Activated CD8-positive, alpha-beta T cell treated with anti-CD3 and anti-CD28 coated beads for 36 hours (primary cell): ENCODE measurements around the gene FSTL4. TPM values are rescaled to one million over a fixed set of nuclear protein-coding genes. Genes with fewer than 3 reads are reported as not detected.

Source experiments
- ATAC-seq: fragments of 200-7000 bp; cut with Tn5 transposase; one replicate; pipeline ENCODE4 v1.10.0; 2021; ENCODE audit warnings: mild to moderate bottlenecking, moderate library complexity
- CTCF ChIA-PET: fragments of 350-600 bp; sonication (Branson Sonifier 250); formaldehyde crosslinking; loops from one replicate; lab custom pipeline; 2021; ENCODE audit warnings: antibody characterized with exemption; lab: Charles Lee
- POLR2A ChIA-PET: fragments of 350-600 bp; sonication (Branson Sonifier 250); formaldehyde crosslinking; loops from one replicate; lab custom pipeline; 2021; ENCODE audit warnings: antibody characterized with exemption; lab: Charles Lee
- DNase-seq: peaks from one replicate; pipeline ENCODE4 v3.0.0-alpha.2; 2020
- H3K27ac Mint-ChIP-seq: one replicate; pipeline ENCODE4 v1.8.0; 2021; ENCODE audit warnings: mild to moderate bottlenecking, mixed read lengths
- H3K27me3 Mint-ChIP-seq: one replicate; pipeline ENCODE4 v1.8.0; 2021; ENCODE audit warnings: mixed read lengths
- H3K36me3 Mint-ChIP-seq: one replicate; pipeline ENCODE4 v1.8.0; 2021; ENCODE audit warnings: low read depth, mixed read lengths
- H3K4me1 Mint-ChIP-seq: one replicate; pipeline ENCODE4 v1.8.0; 2021; ENCODE audit warnings: low read depth, mixed read lengths
- H3K4me3 Mint-ChIP-seq: one replicate; pipeline ENCODE4 v1.8.0; 2021; ENCODE audit warnings: mild to moderate bottlenecking, moderate library complexity, mixed read lengths
- H3K9me3 Mint-ChIP-seq: one replicate; pipeline ENCODE4 v1.8.0; 2021; ENCODE audit warnings: mixed read lengths
- CTCF ChIP-seq: fragments of 200-600 bp; IDR thresholded peaks from one replicate; pipeline ENCODE4 v1.8.0; 2022; ENCODE audit warnings: antibody characterized with exemption, mild to moderate bottlenecking
- intact Hi-C: fragments of 100-400 bp; cut with micrococcal nuclease; formaldehyde crosslinking; loops from one replicate; pipeline ENCODE4 v1.10.0; 2022
- total RNA-seq, 2 experiments: library from RNA; stranded (reverse); gene quantifications; one replicate each; pipeline ENCODE4 v1.2.3, GENCODE V29; 2021

FSTL4 gene
- total RNA-seq, 2 experiments from 2014 or later, result not detected

- CTCF ChIA-PET, result interaction anchor here (1.2 to 1.6 kb wide), 2 partner anchors 15 kb away, joined by 4 to 5 read pairs; no protein-coding TSS in a partner anchor
- Mint-ChIP-seq H3K27me3 (peaks cover 9% of the 10 kb centered on the region), H3K9me3 (no peaks in the 10 kb centered on the region), H3K36me3 (no peaks in the 10 kb centered on the region), H3K4me1 (no peaks in the 10 kb centered on the region), H3K27ac (no peak overlapping the region), H3K4me3 (no peak overlapping the region)
- no peak for TF ChIP-seq CTCF
- intact Hi-C loops, result no loop called here
- ATAC-seq (no peak), DNase-seq (no peak)
- POLR2A ChIA-PET, result no interaction called here
Observed at GRCh38 chr5:133474851-133475590, 137.3 kb downstream of the FSTL4 start.

- Mint-ChIP-seq H3K36me3 (no peaks in the 10 kb centered on the region), H3K4me3 (no peak overlapping the region), H3K27me3 (peaks cover 9% of the 10 kb centered on the region), H3K4me1 (no peaks in the 10 kb centered on the region), H3K9me3 (no peaks in the 10 kb centered on the region), H3K27ac (no peak overlapping the region)
- ATAC-seq (no peak), DNase-seq (no peak)
- no peak for TF ChIP-seq CTCF
- ChIA-PET CTCF (interaction anchor here (1.6 kb wide), 1 partner anchor 13 kb away, joined by 5 read pairs; no protein-coding TSS in a partner anchor), POLR2A (no interaction called here)
- intact Hi-C loops, result no loop called here
Observed at GRCh38 chr5:133473291-133473690, 139.1 kb downstream of the FSTL4 start.

GRCh38 chr5:133472829-133473228, 139.5 kb downstream of the FSTL4 start:
- ATAC-seq (no peak), DNase-seq (no peak)
- CTCF ChIA-PET, result no interaction called here
- H3K4me1 Mint-ChIP-seq, result no peaks in the 10 kb centered on the region
- no peak for TF ChIP-seq CTCF
- no peaks in the 10 kb centered on the region for H3K36me3 Mint-ChIP-seq
- H3K9me3 Mint-ChIP-seq, result no peaks in the 10 kb centered on the region
- no peak overlapping the region for H3K4me3 Mint-ChIP-seq
- intact Hi-C loops, result no loop called here
- peaks cover 9% of the 10 kb centered on the region for H3K27me3 Mint-ChIP-seq
- H3K27ac Mint-ChIP-seq, result no peak overlapping the region
- POLR2A ChIA-PET, result no interaction called here

GRCh38 chr5:133471699-133472098, 140.6 kb downstream of the FSTL4 start:
- intact Hi-C loops, result no loop called here
- H3K9me3 Mint-ChIP-seq, result no peaks in the 10 kb centered on the region
- H3K4me1 Mint-ChIP-seq, result no peaks in the 10 kb centered on the region
- TF ChIP-seq CTCF, result no peak
- no peak for ATAC-seq
- no peak overlapping the region for H3K4me3 Mint-ChIP-seq
- no peak overlapping the region for H3K27ac Mint-ChIP-seq
- DNase-seq, result no peak
- ChIA-PET CTCF (no interaction called here), POLR2A (no interaction called here)
- no peaks in the 10 kb centered on the region for H3K36me3 Mint-ChIP-seq
- H3K27me3 Mint-ChIP-seq, result peaks cover 9% of the 10 kb centered on the region

GRCh38 chr5:133470841-133471240, 141.5 kb downstream of the FSTL4 start:
- no peaks in the 10 kb centered on the region for H3K9me3 Mint-ChIP-seq
- peaks cover 9% of the 10 kb centered on the region for H3K27me3 Mint-ChIP-seq
- no peak overlapping the region for H3K27ac Mint-ChIP-seq
- H3K4me3 Mint-ChIP-seq, result no peak overlapping the region
- no peaks in the 10 kb centered on the region for H3K36me3 Mint-ChIP-seq
- CTCF ChIA-PET, result no interaction called here
- ATAC-seq, result no peak
- POLR2A ChIA-PET, result no interaction called here
- TF ChIP-seq CTCF, result no peak
- H3K4me1 Mint-ChIP-seq, result no peaks in the 10 kb centered on the region
- DNase-seq, result no peak
- intact Hi-C loops, result no loop called here
